Tibial nerve (tissue), 4 donors: ENCODE measurements around the gene RETREG1.

Experiments used
- CTCF ChIP-seq, 5 experiments: fragments of 200-600 bp in 3 of 5; fragments of 450-650 bp in 2 of 5; sonication (generic) in 3 of 5; IDR thresholded peaks; one replicate each; pipeline ENCODE4 v1.5.1; 2016 to 2019; ENCODE audit warnings: antibody characterized with exemption in 5 of 5, mild to moderate bottlenecking in 3 of 5, moderate library complexity in 2 of 5
- EP300 ChIP-seq, 2 donors: sonication (generic); formaldehyde crosslinking; IDR thresholded peaks; one replicate each; pipeline ENCODE4 v1.6.1; 2017; ENCODE audit warnings: antibody characterized with exemption in 2 of 2, mild to moderate bottlenecking in 1 of 2

GRCh38 chr5:16666130-16666882, 49.5 kb upstream of the RETREG1 start:
- no peak for TF ChIP-seq CTCF (IDR thresholded peaks at IDR 0.05)
- no peak for TF ChIP-seq EP300 (IDR thresholded peaks at IDR 0.05)
